AG04450 (cell line): ENCODE data around the gene MAP2K5. TPM values are rescaled to one million over a fixed set of nuclear protein-coding genes. Genes with fewer than 3 reads are reported as not detected.

ENCODE experiments used
- CTCF ChIA-PET: fragments of 300-600, 350-600 bp; formaldehyde crosslinking; extraction: SDS; loops from one replicate; lab custom pipeline; 2022; ENCODE audit warnings: antibody characterized with exemption, inconsistent platforms; lab: Charles Lee
- POLR2A ChIA-PET: fragments of 350-600 bp; formaldehyde crosslinking; extraction: SDS; loops from one replicate; lab custom pipeline; 2021; ENCODE audit warnings: antibody characterized with exemption, inconsistent platforms; lab: Yijun Ruan, JAX
- DNase-seq: peaks from one replicate; pipeline ENCODE4 v3.0.0-alpha.2; 2011; ENCODE audit warnings: low read depth, low spot score
- H3K27ac ChIP-seq: one replicate; pipeline ENCODE4 v1.5.1; 2012; ENCODE audit warnings: low read depth, low read length, control low read depth
- H3K27me3 ChIP-seq: one replicate; pipeline ENCODE4 v1.6.0; 2012; ENCODE audit warnings: low read length; ENCODE audit not compliant: control insufficient read depth, insufficient read depth
- H3K4me3 ChIP-seq: 2 replicates; pipeline ENCODE4 v1.5.1; 2011; ENCODE audit warnings: mild to moderate bottlenecking, low read depth, low read length, control low read depth
- H3K9me3 ChIP-seq: 2 replicates; pipeline ENCODE4 v1.5.1; 2012; ENCODE audit warnings: low read length; ENCODE audit not compliant: control insufficient read depth, insufficient read depth
- CTCF ChIP-seq: IDR thresholded peaks from 2 replicates; pipeline ENCODE4 v1.5.1; 2011; ENCODE audit warnings: low read depth, low read length, control low read depth, inconsistent platforms
- polyA plus RNA-seq: library from polyadenylated mRNA; depleted of rRNA; stranded (reverse); fragments of >200 nt; gene quantifications from 2 replicates; pipeline ENCODE4 v1.2.3, GENCODE V29; 2011

Gene MAP2K5
- polyA plus RNA-seq, 1 experiment: 5.4 TPM

- ChIA-PET CTCF (no interaction called here), POLR2A (interaction anchor here (1.0 kb wide), 1 partner anchor 69 kb away, joined by 3 read pairs; no protein-coding TSS in a partner anchor)
- Histone ChIP-seq H3K9me3 (no peaks in the 10 kb centered on the region), H3K4me3 (no peak overlapping the region), H3K27me3 (no peaks in the 10 kb centered on the region), H3K27ac (no peak overlapping the region)
- no peak for DNase-seq
- no peak for TF ChIP-seq CTCF
Observed at GRCh38 chr15:67746022-67746421, 203.5 kb downstream of the MAP2K5 start.

- TF ChIP-seq CTCF: no peak
- Histone ChIP-seq H3K9me3 (no peaks in the 10 kb centered on the region), H3K4me3 (no peak overlapping the region), H3K27ac (no peak overlapping the region), H3K27me3 (no peaks in the 10 kb centered on the region)
- ChIA-PET POLR2A (interaction anchor here (0.6 kb wide), 1 partner anchor 9 kb away, joined by 5 read pairs; no protein-coding TSS in a partner anchor), CTCF (no interaction called here)
- DNase-seq: no peak
Observed at GRCh38 chr15:67746450-67746849, 203.9 kb downstream of the MAP2K5 start.

- no peak overlapping the region for H3K27ac ChIP-seq
- ChIA-PET POLR2A (no interaction called here), CTCF (no interaction called here)
- no peaks in the 10 kb centered on the region for H3K27me3 ChIP-seq
- H3K9me3 ChIP-seq: no peaks in the 10 kb centered on the region
- DNase-seq: no peak
- no peak overlapping the region for H3K4me3 ChIP-seq
- TF ChIP-seq CTCF: no peak
Observed at GRCh38 chr15:67747921-67748320, 205.4 kb downstream of the MAP2K5 start.

- Histone ChIP-seq H3K27ac (no peak overlapping the region), H3K9me3 (no peaks in the 10 kb centered on the region), H3K27me3 (no peaks in the 10 kb centered on the region), H3K4me3 (no peak overlapping the region)
- no peak for DNase-seq
- TF ChIP-seq CTCF: no peak
- POLR2A ChIA-PET: no interaction called here
- CTCF ChIA-PET: no interaction called here
Observed at GRCh38 chr15:67750371-67750770, 207.9 kb downstream of the MAP2K5 start.

- ChIA-PET CTCF (no interaction called here), POLR2A (no interaction called here)
- Histone ChIP-seq H3K27me3 (no peaks in the 10 kb centered on the region), H3K27ac (no peak overlapping the region), H3K4me3 (no peak overlapping the region), H3K9me3 (no peaks in the 10 kb centered on the region)
- no peak for DNase-seq
- no peak for TF ChIP-seq CTCF
Observed at GRCh38 chr15:67753891-67754290, 211.4 kb downstream of the MAP2K5 start.
